OCI-LY3 (cell line): Measurements from ENCODE around the gene UBAC2.

ENCODE experiments used
- H2AFZ ChIP-seq: fragments of 200-600, 300-600 bp; shearing (Covaris generic); 2 replicates; pipeline ENCODE4 v1.6.0; 2014; ENCODE audit warnings: antibody characterized with exemption, low read depth, low read length
- H3K27ac ChIP-seq: fragments of 200-600, 300-600 bp; sonication (generic); 2 replicates; pipeline ENCODE4 v1.5.1; 2014; ENCODE audit warnings: mild to moderate bottlenecking, low read length, moderate library complexity, mixed read lengths
- H3K27me3 ChIP-seq: fragments of 200-600, 300-600 bp; sonication (generic); 2 replicates; pipeline ENCODE4 v1.6.1; 2014; ENCODE audit warnings: low read depth, low read length, mixed read lengths
- H3K36me3 ChIP-seq: fragments of 200-600, 300-600 bp; sonication (generic); replicated peaks from 2 replicates; pipeline ENCODE3; 2014; ENCODE audit warnings: low read depth, low read length, mixed read lengths
- H3K4me1 ChIP-seq: fragments of 300-600, 200-600 bp; sonication (generic); 2 replicates; pipeline ENCODE4 v1.6.1; 2014; ENCODE audit warnings: low read length, mixed read lengths
- H3K4me2 ChIP-seq: fragments of 200-600, 300-600 bp; sonication (generic); 2 replicates; pipeline ENCODE4 v1.6.1; 2014; ENCODE audit warnings: low read length, mixed read lengths
- H3K4me3 ChIP-seq: fragments of 300-600, 200-600 bp; sonication (generic); 2 replicates; pipeline ENCODE4 v1.5.1; 2014; ENCODE audit warnings: antibody characterized with exemption, mild to moderate bottlenecking, low read length, moderate library complexity
- H3K79me2 ChIP-seq: fragments of 300-600, 200-600 bp; shearing (Covaris generic); 2 replicates; pipeline ENCODE4 v1.6.1; 2014; ENCODE audit warnings: mild to moderate bottlenecking, low read length, mixed read lengths
- H3K9ac ChIP-seq: fragments of 300-600, 200-600 bp; shearing (Covaris generic); 2 replicates; pipeline ENCODE4 v1.6.0; 2014; ENCODE audit warnings: mild to moderate bottlenecking, low read length, moderate library complexity
- H3K9me3 ChIP-seq: fragments of 200-600, 300-600 bp; shearing (Covaris generic); 2 replicates; pipeline ENCODE4 v1.6.1; 2014; ENCODE audit warnings: low read length, mixed read lengths; ENCODE audit not compliant: insufficient read depth
- H4K20me1 ChIP-seq: fragments of 200-600, 300-600 bp; sonication (generic); 2 replicates; pipeline ENCODE4 v1.6.1; 2016; ENCODE audit warnings: low read length, mixed read lengths; ENCODE audit not compliant: insufficient read depth
- EZH2phosphoT487 ChIP-seq: fragments of 200-600 bp; shearing (Covaris generic); IDR thresholded peaks from 2 replicates; pipeline ENCODE4 v1.6.1; 2018; ENCODE audit warnings: antibody characterized with exemption, mixed run types, low read depth
- TF ChIP-seq, protein P1 (sequence below): fragments of 200-600, 300-600 bp; sonication (generic); IDR thresholded peaks from 2 replicates; pipeline ENCODE4 v1.5.1; 2014; ENCODE audit warnings: antibody characterized with exemption, low read length, low read depth

Gene UBAC2

DNA sequence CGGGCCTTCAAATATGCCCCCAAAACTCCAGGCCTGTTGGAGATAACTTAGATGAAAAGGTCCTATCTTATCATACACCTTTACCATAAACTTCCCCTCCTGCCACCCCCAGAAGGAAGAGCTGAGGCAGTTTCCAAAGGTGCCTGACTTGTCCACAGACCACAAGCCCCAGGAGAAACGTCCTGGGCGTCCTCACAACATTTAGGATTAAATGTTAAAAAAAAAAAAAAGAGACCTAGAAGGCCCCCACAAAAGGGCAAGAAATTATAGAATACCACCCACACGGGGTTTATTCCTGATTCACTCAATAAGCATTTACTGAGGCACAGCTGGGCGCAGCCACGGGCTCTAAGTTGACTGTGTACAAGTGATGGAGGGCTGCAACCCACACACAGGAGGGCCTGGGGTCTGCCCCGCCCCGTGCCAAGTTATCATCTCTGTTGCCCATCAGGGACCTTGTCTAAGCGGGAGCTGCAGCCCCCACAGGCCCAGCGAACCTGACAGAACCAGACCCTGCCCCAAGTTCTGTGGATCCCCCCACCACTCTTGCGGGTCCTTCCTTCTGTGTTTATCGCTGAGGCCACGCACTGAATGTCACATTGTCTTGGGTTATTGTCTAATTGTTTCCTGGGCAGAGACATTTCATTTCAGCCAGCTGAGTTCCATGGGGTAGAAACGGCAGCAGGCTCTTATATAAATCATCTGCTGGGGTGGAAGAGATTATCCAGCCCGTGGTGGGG, 217.6 kb downstream of the UBAC2 start:
- H2AFZ ChIP-seq, result no peak overlapping the region
- TF ChIP-seq EZH2phosphoT487, result no peak
- TF ChIP-seq, protein P1, sequence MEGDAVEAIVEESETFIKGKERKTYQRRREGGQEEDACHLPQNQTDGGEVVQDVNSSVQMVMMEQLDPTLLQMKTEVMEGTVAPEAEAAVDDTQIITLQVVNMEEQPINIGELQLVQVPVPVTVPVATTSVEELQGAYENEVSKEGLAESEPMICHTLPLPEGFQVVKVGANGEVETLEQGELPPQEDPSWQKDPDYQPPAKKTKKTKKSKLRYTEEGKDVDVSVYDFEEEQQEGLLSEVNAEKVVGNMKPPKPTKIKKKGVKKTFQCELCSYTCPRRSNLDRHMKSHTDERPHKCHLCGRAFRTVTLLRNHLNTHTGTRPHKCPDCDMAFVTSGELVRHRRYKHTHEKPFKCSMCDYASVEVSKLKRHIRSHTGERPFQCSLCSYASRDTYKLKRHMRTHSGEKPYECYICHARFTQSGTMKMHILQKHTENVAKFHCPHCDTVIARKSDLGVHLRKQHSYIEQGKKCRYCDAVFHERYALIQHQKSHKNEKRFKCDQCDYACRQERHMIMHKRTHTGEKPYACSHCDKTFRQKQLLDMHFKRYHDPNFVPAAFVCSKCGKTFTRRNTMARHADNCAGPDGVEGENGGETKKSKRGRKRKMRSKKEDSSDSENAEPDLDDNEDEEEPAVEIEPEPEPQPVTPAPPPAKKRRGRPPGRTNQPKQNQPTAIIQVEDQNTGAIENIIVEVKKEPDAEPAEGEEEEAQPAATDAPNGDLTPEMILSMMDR, result no peak
- H3K27me3 ChIP-seq, result peaks cover 3% of the 10 kb centered on the region; the same call in 1 of the 2 replicates
- H3K9me3 ChIP-seq, result no peaks in the 10 kb centered on the region
- H3K9ac ChIP-seq, result no peak overlapping the region; the same call in 1 of the 2 replicates
- H3K79me2 ChIP-seq, result no peaks in the 10 kb centered on the region
- H4K20me1 ChIP-seq, result no peaks in the 10 kb centered on the region
- H3K4me1 ChIP-seq, result peaks cover 61% of the 10 kb centered on the region
- no peak overlapping the region for H3K4me3 ChIP-seq
- no peak overlapping the region for H3K27ac ChIP-seq
- H3K36me3 ChIP-seq, result no peaks in the 10 kb centered on the region
- H3K4me2 ChIP-seq, result no peak overlapping the region

DNA sequence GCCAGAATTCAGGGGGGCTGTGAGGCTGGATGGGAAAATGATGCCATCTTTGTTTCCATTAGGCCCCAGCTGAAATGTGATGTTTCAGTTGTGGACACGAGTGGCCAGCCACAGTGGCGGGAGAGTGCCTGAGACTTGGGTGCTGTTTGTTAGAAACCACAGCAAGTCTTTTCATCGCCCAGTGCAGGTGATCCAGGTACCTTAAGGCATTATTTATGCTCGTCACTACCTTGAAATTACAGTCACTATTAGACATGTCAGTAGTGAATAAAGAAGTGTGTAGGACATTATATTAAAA, 218.1 kb downstream of the UBAC2 start:
- Histone ChIP-seq H3K27me3 (no peaks in the 10 kb centered on the region), H3K9me3 (no peaks in the 10 kb centered on the region), H4K20me1 (no peaks in the 10 kb centered on the region), H2AFZ (no peak overlapping the region), H3K4me3 (no peak overlapping the region), H3K9ac (peak overlapping the region; percentile 89; the same call in 1 of the 2 replicates), H3K79me2 (no peaks in the 10 kb centered on the region), H3K4me2 (no peak overlapping the region), H3K27ac (no peak overlapping the region), H3K4me1 (peaks cover 66% of the 10 kb centered on the region), H3K36me3 (no peaks in the 10 kb centered on the region)
- no peak for TF ChIP-seq EZH2phosphoT487
- TF ChIP-seq, protein P1, result no peak

DNA sequence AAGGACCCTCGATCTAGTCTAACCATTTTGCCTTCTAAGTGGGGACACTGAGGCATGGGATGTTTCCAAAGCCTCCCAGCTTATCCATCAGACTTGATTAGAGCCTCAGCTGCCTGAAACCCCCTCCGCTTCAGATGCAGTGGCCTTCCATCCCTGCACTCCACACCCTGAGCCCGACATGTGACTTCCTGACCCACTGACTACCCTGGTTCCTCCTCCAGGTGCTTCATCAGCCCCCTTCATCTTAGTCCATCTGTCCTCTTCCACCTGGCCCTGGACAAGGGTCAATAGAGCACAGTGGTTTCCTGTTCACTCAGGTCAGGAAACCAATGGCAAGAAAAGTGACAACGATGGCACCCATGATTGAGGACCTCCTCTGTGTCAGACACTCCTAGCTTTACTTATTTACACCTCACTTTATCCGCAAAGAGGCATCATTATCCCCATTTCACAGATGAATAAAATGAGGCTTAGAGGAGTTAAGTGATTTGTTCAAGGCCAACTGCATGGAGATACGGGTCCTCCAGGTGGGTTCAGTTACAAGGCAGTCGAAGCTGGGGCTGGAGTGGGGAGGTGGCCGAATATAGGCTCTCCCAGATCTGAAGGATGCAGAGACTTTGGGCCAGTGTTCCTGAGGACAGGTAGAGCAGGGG, 219.1 kb downstream of the UBAC2 start:
- peak overlapping the region; percentile 73 for H3K4me2 ChIP-seq
- no peaks in the 10 kb centered on the region for H3K27me3 ChIP-seq
- H3K27ac ChIP-seq, result peak overlapping the region; percentile 98
- H3K79me2 ChIP-seq, result no peaks in the 10 kb centered on the region
- H3K9ac ChIP-seq, result peak overlapping the region; percentile 89
- no peak for TF ChIP-seq EZH2phosphoT487
- TF ChIP-seq, protein P1, result no peak
- H3K4me1 ChIP-seq, result peaks cover 75% of the 10 kb centered on the region
- H3K36me3 ChIP-seq, result no peaks in the 10 kb centered on the region
- no peaks in the 10 kb centered on the region for H4K20me1 ChIP-seq
- H2AFZ ChIP-seq, result no peak overlapping the region
- peak overlapping the region; percentile 47 for H3K4me3 ChIP-seq
- no peaks in the 10 kb centered on the region for H3K9me3 ChIP-seq

DNA sequence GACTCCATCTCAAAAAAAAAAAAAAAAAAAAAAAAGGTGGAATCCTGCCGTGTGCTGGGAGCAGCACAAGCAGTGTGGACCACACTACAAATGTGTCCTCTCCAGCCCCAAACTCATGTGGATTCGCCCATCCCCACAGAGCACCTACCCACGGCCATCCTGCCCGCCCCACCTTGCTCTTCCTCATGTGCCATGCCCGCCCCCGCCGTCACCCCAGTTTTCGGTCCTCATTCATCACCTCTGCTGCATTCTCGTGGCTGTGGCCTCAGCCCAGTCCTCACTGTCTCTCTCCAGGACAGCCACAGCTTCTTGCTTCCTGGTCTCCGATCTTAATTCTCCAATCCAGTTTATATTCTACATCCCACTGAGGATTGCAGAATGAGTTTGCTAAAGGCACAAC, 220.6 kb downstream of the UBAC2 start:
- H3K36me3 ChIP-seq, result no peaks in the 10 kb centered on the region
- peak overlapping the region; percentile 67 for H3K4me3 ChIP-seq
- H3K9me3 ChIP-seq, result no peaks in the 10 kb centered on the region
- H3K4me2 ChIP-seq, result peak overlapping the region; percentile 84
- H3K9ac ChIP-seq, result peak overlapping the region; percentile 85
- peaks cover 90% of the 10 kb centered on the region for H3K4me1 ChIP-seq
- no peaks in the 10 kb centered on the region for H3K79me2 ChIP-seq
- H2AFZ ChIP-seq, result no peak overlapping the region
- peak overlapping the region; percentile 98 for H3K27ac ChIP-seq
- no peaks in the 10 kb centered on the region for H3K27me3 ChIP-seq
- no peak for TF ChIP-seq EZH2phosphoT487
- TF ChIP-seq, protein P1, result no peak
- H4K20me1 ChIP-seq, result no peaks in the 10 kb centered on the region
